Body of pancreas (tissue), 4 donors: ENCODE results near the gene DENND1C.

Source experiments
- POLR2A ChIP-seq, 3 donors: fragments of 450-650 bp; IDR thresholded peaks; one replicate each; pipeline ENCODE4 v1.6.1; 2016; ENCODE audit warnings: antibody characterized with exemption in 3 of 3, mild to moderate bottlenecking in 2 of 3
- TF ChIP-seq, protein P1 (sequence below), 7 experiments: fragments of 450-650 bp in 4 of 7; fragments of 200-600 bp in 3 of 7; sonication (generic) in 3 of 7; IDR thresholded peaks; one replicate each; pipeline ENCODE4 v1.5.1; 2016 to 2019; ENCODE audit warnings: antibody characterized with exemption in 7 of 7

DNA sequence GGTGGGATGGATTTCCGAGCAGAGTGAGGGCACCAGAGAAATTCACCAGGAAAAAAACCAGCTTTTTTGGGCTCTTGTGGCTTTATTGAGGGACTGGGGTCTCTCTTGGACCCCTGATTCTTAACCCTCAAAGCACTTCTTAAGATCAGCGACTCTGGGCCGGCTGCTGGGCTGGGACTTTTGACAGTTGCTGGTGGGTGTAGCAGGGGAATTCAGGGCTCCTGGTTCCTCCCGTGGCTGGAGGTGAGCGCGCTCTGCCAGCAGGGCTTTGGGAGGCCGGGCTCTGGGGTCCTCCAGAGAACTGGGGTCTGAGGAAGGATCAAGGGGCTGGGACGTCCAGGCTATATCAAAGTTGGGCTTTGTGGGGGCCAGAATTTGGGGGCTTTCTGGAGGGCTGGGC, 14.2 kb downstream of the DENND1C start:
- no peak for TF ChIP-seq POLR2A (IDR thresholded peaks at IDR 0.05)
- TF ChIP-seq, protein P1, sequence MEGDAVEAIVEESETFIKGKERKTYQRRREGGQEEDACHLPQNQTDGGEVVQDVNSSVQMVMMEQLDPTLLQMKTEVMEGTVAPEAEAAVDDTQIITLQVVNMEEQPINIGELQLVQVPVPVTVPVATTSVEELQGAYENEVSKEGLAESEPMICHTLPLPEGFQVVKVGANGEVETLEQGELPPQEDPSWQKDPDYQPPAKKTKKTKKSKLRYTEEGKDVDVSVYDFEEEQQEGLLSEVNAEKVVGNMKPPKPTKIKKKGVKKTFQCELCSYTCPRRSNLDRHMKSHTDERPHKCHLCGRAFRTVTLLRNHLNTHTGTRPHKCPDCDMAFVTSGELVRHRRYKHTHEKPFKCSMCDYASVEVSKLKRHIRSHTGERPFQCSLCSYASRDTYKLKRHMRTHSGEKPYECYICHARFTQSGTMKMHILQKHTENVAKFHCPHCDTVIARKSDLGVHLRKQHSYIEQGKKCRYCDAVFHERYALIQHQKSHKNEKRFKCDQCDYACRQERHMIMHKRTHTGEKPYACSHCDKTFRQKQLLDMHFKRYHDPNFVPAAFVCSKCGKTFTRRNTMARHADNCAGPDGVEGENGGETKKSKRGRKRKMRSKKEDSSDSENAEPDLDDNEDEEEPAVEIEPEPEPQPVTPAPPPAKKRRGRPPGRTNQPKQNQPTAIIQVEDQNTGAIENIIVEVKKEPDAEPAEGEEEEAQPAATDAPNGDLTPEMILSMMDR (IDR thresholded peaks at IDR 0.05): no peak
